ENCODE measurements around the gene GABRG3. TPM values are rescaled to one million over a fixed set of nuclear protein-coding genes. Genes with fewer than 3 reads are reported as not detected.

The GABRG3 gene
- total and polyA plus RNA-seq, 8 donors: 0.35 TPM; not detected in 7

DNA sequence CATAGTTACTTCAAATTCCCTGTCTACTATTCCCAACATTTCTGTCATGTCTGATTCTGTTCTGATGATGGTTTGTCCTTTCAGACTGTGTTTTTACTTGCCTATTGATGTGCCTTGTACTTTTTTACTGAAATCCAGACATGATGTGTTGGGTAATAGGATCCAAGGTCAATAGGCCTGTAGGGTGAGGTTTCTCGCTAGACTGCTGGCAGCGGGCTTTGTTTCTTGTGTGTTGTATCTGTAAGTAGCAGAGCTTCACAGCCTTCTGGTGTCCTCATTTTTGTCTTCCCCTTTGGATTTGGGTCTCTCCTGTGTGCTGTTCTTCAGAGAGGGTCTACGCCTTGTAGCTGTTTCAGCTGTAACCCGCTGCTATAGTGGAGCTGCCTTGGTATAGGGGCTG lies 140.3 kb downstream of the GABRG3 start:
- H3K9me3 ChIP-seq: no peaks in the 10 kb centered on the region

DNA sequence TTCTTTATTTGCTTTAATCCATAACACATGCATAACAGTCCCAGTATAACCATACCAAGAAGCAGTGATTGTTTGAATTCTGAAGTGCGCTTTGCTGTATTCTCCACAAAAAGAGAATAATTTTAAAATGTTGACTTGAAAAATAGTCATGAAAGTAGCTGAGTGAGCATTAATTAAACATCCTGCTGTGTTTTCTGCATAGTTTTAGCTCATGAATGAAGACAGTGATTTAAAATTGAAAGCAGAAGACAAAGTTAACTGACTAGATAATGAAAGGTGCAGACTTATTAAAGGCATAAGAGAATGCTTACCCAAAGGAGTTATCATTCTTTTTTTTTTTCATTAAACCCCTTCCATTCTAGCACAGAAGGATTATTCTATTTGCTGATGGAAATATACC lies 143.5 kb downstream of the GABRG3 start:
- no peak for FAIRE-seq
- DNase-seq: no peak
- TF ChIP-seq, protein P1, sequence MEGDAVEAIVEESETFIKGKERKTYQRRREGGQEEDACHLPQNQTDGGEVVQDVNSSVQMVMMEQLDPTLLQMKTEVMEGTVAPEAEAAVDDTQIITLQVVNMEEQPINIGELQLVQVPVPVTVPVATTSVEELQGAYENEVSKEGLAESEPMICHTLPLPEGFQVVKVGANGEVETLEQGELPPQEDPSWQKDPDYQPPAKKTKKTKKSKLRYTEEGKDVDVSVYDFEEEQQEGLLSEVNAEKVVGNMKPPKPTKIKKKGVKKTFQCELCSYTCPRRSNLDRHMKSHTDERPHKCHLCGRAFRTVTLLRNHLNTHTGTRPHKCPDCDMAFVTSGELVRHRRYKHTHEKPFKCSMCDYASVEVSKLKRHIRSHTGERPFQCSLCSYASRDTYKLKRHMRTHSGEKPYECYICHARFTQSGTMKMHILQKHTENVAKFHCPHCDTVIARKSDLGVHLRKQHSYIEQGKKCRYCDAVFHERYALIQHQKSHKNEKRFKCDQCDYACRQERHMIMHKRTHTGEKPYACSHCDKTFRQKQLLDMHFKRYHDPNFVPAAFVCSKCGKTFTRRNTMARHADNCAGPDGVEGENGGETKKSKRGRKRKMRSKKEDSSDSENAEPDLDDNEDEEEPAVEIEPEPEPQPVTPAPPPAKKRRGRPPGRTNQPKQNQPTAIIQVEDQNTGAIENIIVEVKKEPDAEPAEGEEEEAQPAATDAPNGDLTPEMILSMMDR (IDR thresholded peaks at IDR 0.05): no peak
- intact Hi-C loops (cut with DNase I): no loop called here
- WGBS, 2 donors: 91 to 93% methylated on average over 1 of the region's 1 CpG
- Histone ChIP-seq H3K36me3 (no peaks in the 10 kb centered on the region), H3K27me3 (peaks cover 0 to 5% (median 0%) of the 10 kb centered on the region in 4 donors), H3K9me3 (no peaks in the 10 kb centered on the region), H3K4me1 (no peaks in the 10 kb centered on the region), H3K4me3 (no peak overlapping the region), H3K27ac (no peak overlapping the region)
- no peak for ATAC-seq

More for the DNA sequence above, 140.3 kb downstream of the GABRG3 start:
- Histone ChIP-seq H3K27ac (no peak overlapping the region), H3K27me3 (peaks cover 0 to 5% (median 0%) of the 10 kb centered on the region in 4 donors), H3K4me1 (no peaks in the 10 kb centered on the region), H3K36me3 (no peaks in the 10 kb centered on the region), H3K4me3 (no peak overlapping the region)
- intact Hi-C loops (cut with DNase I): no loop called here
- 85 to 88% methylated on average over 4 of the region's 4 CpGs for WGBS, 2 donors
- TF ChIP-seq, protein P1 (IDR thresholded peaks at IDR 0.05): no peak
- no peak for ATAC-seq
- DNase-seq: no peak
- no peak for FAIRE-seq

DNA sequence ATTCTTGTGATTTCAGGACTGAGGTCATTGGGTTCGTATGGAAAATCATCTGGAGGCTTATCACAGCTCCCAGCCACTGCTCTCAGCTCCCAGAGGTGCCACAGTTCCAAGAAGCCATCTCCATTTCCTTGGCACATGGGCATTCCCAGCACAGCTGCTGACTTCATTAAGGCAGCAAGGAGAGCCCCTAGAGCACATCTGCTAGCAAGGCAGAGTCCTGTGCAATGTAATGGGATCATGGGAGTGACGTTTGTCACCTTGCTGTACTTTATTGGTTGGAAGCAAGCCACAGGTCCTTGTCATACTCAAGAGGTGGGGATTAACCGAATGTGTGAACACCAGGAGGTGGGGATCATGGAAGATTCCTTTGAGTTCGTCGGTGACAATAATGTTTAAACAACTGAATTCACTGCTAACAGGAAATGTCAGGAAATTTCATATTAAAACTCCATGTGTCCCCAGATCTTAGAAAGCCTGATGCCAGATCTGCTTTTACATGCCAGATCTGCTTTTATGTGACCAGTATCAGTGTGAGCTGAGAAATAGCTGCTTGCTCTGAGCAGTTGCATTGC lies 148.8 kb downstream of the GABRG3 start:
- intact Hi-C loops (cut with DNase I): no loop called here
- Histone ChIP-seq H3K4me1 (no peaks in the 10 kb centered on the region), H3K4me3 (no peak overlapping the region), H3K27me3 (peaks cover 0 to 5% (median 0%) of the 10 kb centered on the region in 4 donors), H3K36me3 (no peaks in the 10 kb centered on the region), H3K27ac (no peak overlapping the region), H3K9me3 (no peaks in the 10 kb centered on the region)
- no peak for DNase-seq
- no peak for FAIRE-seq
- TF ChIP-seq, protein P1 (IDR thresholded peaks at IDR 0.05): no peak
- ATAC-seq: no peak
- WGBS, 2 donors: 46 to 56% methylated on average over 5 of the region's 5 CpGs

DNA sequence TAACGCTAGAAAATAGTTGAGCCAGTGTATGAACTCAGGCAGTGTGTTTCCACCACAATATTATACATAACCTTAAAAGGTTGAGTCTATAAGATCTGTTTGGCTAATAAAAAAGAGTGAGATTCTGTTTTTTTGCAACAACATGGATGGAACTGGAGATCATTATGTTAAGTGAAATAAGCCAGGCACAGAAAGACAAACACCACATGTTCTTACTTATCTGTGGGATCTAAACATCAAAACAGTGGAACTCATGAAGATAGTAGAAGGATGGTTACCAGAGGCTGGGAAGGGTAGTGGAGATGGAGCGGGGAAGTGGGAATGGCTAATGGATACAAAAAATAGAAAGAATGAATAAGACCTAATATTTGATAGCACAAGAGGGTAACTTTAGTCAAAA lies 150.7 kb downstream of the GABRG3 start:
- Histone ChIP-seq H3K27me3 (no peaks in the 10 kb centered on the region), H3K27ac (no peak overlapping the region), H3K9me3 (no peaks in the 10 kb centered on the region), H3K4me3 (no peak overlapping the region), H3K4me1 (no peaks in the 10 kb centered on the region), H3K36me3 (no peaks in the 10 kb centered on the region)
- no peak for ATAC-seq
- 72 to 83% methylated on average over 2 of the region's 2 CpGs for WGBS, 2 donors
- DNase-seq: no peak
- TF ChIP-seq, protein P1 (IDR thresholded peaks at IDR 0.05): no peak
- FAIRE-seq: no peak
- intact Hi-C loops (cut with DNase I): no loop called here

DNA sequence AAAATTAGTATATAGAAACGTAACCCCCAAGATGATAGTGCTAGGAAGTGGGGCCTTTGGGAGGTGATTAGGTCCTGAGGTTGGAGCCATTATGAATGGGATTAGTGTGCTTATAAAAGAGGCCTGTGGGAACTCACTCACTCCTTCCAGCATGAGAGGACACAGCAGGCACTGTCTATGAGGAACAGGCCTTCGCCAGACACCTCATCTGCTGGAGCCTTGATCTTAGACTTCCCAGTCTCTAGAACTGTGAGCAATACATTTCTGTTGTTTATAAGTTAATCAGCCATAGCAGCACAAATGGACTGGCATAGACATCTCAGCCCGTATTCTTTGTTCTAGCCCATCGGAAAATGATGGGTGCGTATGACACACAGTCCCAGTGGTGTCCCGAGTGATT lies 152.3 kb downstream of the GABRG3 start:
- Histone ChIP-seq H3K36me3 (no peaks in the 10 kb centered on the region), H3K4me1 (no peaks in the 10 kb centered on the region), H3K9me3 (no peaks in the 10 kb centered on the region), H3K27me3 (no peaks in the 10 kb centered on the region), H3K27ac (no peak overlapping the region), H3K4me3 (no peak overlapping the region)
- FAIRE-seq (no peak), DNase-seq (no peak), ATAC-seq (no peak)
- WGBS, 2 donors: 79 to 91% methylated on average over 6 of the region's 6 CpGs
- TF ChIP-seq, protein P1 (IDR thresholded peaks at IDR 0.05): no peak
- intact Hi-C loops (cut with DNase I): no loop called here
